ENCODE results near the gene DNPEP. TPM values are rescaled to one million over a fixed set of nuclear protein-coding genes. Genes with fewer than 3 reads are reported as not detected.

The DNPEP gene
- total RNA-seq, 4 donors from 2014 or later: 45.0 to 98.5 (median 54.1) TPM

- TF ChIP-seq CTCF (IDR thresholded peaks at IDR 0.05; ENCODE audit: low read depth): no peak
These were observed 35.2 kb downstream of the DNPEP start for GRCh38 chr2:219352448-219353023.

- no peak for TF ChIP-seq CTCF (IDR thresholded peaks at IDR 0.05; ENCODE audit: low read depth)
These were observed 36.9 kb downstream of the DNPEP start for GRCh38 chr2:219350710-219351221.

GRCh38 chr2:219350215-219350614 lies 37.5 kb downstream of the DNPEP start:
- no peak for TF ChIP-seq CTCF (IDR thresholded peaks at IDR 0.05; ENCODE audit: low read depth)

GRCh38 chr2:219344751-219345430 lies 42.8 kb downstream of the DNPEP start:
- TF ChIP-seq CTCF (IDR thresholded peaks at IDR 0.05; ENCODE audit: low read depth): no peak

GRCh38 chr2:219335373-219335786 lies 52.3 kb downstream of the DNPEP start:
- TF ChIP-seq CTCF (IDR thresholded peaks at IDR 0.05; ENCODE audit: low read depth): no peak

- TF ChIP-seq CTCF (IDR thresholded peaks at IDR 0.05; ENCODE audit: low read depth): no peak
These were observed 53.6 kb downstream of the DNPEP start for GRCh38 chr2:219334076-219334475.

GRCh38 chr2:219332542-219332941 lies 55.2 kb downstream of the DNPEP start, which contains the start of gene RESP18:
Gene RESP18 (minus strand): TSS chr2:219332744.
- TF ChIP-seq CTCF (IDR thresholded peaks at IDR 0.05; ENCODE audit: low read depth): no peak
